ENCODE data around the gene CCDC188. TPM values are rescaled to one million over a fixed set of nuclear protein-coding genes. Genes with fewer than 3 reads are reported as not detected.

The CCDC188 gene
- total and polyA plus RNA-seq, 9 of the 15 experiments (the other 6 are each of a cell fraction or from before 2014, with no cell fraction given) = not detected

GRCh38 chr22:20135806-20136602 lies 14.9 kb downstream of the CCDC188 start (continued):
- TF ChIP-seq ZNF639 (CRISPR knock-in tag; conservative IDR thresholded peaks at IDR 0.05 in 1 of 2, IDR thresholded peaks at IDR 0.05 in 1 of 2) (no peak), EP300 (IDR thresholded peaks at IDR 0.05; ENCODE audit: low read length) (no peak), SMAD2 (IDR thresholded peaks at IDR 0.05; ENCODE audit: low read depth, low read length) (no peak), THAP12 (CRISPR knock-in tag; IDR thresholded peaks at IDR 0.05) (peak; percentile 78), ZBTB7A (IDR thresholded peaks at IDR 0.05; ENCODE audit: borderline replicate concordance, control insufficient read depth, low read depth, low read length) (no peak), TAF9B (IDR thresholded peaks at IDR 0.05; ENCODE audit: partially characterized antibody) (no peak), HDAC8 (tag; IDR thresholded peaks at IDR 0.05) (no peak), YY1 (IDR thresholded peaks at IDR 0.05; ENCODE audit: borderline replicate concordance in 1 of 3, control insufficient read depth in 1 of 3, extremely low read depth in 1 of 3, insufficient read depth in 3 of 3, insufficient read length in 1 of 3, insufficient replicate concordance in 2 of 3, low read depth in 1 of 3, low read length in 2 of 3) (peak in 1 of 3 experiments; percentile 9), NR4A1 (CRISPR knock-in tag; IDR thresholded peaks at IDR 0.05) (no peak), NR4A1 (tag; IDR thresholded peaks at IDR 0.05) (no peak), ZKSCAN3 (CRISPR knock-in tag; IDR thresholded peaks at IDR 0.05) (no peak), ZKSCAN1 (IDR thresholded peaks at IDR 0.05; ENCODE audit: low read depth, low read length) (no peak), NFATC3 (IDR thresholded peaks at IDR 0.05) (no peak), ZNF668 (CRISPR knock-in tag; IDR thresholded peaks at IDR 0.05) (no peak)
- TF ChIP-seq, protein P1, sequence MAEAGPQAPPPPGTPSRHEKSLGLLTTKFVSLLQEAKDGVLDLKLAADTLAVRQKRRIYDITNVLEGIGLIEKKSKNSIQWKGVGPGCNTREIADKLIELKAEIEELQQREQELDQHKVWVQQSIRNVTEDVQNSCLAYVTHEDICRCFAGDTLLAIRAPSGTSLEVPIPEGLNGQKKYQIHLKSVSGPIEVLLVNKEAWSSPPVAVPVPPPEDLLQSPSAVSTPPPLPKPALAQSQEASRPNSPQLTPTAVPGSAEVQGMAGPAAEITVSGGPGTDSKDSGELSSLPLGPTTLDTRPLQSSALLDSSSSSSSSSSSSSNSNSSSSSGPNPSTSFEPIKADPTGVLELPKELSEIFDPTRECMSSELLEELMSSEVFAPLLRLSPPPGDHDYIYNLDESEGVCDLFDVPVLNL (CRISPR knock-in tag; IDR thresholded peaks at IDR 0.05; ENCODE audit: low read depth) = no peak
- TF ChIP-seq, protein P2, sequence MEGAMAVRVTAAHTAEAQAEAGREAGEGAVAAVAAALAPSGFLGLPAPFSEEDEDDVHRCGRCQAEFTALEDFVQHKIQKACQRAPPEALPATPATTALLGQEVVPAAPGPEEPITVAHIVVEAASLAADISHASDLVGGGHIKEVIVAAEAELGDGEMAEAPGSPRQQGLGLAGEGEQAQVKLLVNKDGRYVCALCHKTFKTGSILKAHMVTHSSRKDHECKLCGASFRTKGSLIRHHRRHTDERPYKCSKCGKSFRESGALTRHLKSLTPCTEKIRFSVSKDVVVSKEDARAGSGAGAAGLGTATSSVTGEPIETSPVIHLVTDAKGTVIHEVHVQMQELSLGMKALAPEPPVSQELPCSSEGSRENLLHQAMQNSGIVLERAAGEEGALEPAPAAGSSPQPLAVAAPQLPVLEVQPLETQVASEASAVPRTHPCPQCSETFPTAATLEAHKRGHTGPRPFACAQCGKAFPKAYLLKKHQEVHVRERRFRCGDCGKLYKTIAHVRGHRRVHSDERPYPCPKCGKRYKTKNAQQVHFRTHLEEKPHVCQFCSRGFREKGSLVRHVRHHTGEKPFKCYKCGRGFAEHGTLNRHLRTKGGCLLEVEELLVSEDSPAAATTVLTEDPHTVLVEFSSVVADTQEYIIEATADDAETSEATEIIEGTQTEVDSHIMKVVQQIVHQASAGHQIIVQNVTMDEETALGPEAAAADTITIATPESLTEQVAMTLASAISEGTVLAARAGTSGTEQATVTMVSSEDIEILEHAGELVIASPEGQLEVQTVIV (CRISPR knock-in tag; IDR thresholded peaks at IDR 0.05; ENCODE audit: borderline replicate concordance) = no peak
